Measurements from ENCODE around the gene RIC8A.

DNA sequence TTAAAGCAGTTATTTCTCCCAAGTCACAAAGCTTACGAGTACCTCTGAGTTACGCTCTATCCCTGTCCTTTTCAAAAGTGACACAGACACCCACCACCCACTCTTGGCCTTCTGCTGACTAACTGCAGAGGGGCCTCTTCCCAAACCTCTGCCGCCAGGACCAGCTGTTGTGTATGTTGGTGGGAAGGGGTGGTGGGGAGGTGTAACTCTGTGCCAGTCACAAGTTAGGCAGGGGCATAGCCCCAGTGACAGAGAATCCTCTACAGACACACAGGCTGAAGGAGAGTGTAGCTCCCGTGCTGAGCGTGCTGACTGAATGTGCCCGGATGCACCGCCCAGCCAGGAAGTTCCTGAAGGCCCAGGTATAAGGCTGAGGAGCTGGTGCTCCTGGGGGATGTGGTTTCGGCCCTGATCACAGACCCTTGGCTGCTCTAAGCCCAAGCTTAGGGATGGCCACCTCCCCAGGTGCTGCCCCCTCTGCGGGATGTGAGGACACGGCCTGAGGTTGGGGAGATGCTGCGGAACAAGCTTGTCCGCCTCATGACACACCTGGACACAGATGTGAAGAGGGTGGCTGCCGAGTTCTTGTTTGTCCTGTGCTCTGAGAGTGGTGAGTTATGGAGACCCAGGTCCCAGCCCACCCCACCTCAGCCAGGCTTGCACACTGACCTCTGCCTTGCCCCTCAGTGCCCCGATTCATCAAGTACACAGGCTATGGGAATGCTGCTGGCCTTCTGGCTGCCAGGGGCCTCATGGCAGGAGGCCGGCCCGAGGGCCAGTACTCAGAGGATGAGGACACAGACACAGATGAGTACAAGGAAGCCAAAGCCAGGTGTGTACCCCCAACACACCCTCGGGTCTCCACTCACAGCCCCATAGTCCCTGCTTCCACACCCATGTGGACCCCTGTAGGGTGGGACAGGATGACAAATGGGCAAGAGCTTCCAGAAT, 4.9 kb downstream of the RIC8A start:
- TF ChIP-seq, protein P1, sequence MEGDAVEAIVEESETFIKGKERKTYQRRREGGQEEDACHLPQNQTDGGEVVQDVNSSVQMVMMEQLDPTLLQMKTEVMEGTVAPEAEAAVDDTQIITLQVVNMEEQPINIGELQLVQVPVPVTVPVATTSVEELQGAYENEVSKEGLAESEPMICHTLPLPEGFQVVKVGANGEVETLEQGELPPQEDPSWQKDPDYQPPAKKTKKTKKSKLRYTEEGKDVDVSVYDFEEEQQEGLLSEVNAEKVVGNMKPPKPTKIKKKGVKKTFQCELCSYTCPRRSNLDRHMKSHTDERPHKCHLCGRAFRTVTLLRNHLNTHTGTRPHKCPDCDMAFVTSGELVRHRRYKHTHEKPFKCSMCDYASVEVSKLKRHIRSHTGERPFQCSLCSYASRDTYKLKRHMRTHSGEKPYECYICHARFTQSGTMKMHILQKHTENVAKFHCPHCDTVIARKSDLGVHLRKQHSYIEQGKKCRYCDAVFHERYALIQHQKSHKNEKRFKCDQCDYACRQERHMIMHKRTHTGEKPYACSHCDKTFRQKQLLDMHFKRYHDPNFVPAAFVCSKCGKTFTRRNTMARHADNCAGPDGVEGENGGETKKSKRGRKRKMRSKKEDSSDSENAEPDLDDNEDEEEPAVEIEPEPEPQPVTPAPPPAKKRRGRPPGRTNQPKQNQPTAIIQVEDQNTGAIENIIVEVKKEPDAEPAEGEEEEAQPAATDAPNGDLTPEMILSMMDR (conservative IDR thresholded peaks at IDR 0.05; ENCODE audit: low read length), result no peak
- no peak for TF ChIP-seq EZH2phosphoT487 (IDR thresholded peaks at IDR 0.05; ENCODE audit: borderline replicate concordance)
